ENCODE measurements around the gene NTSR1. TPM values are rescaled to one million over a fixed set of nuclear protein-coding genes. Genes with fewer than 3 reads are reported as not detected.

The NTSR1 gene
- polyA plus RNA-seq, 1 donor from 2014 or later: 0.05 TPM

DNA sequence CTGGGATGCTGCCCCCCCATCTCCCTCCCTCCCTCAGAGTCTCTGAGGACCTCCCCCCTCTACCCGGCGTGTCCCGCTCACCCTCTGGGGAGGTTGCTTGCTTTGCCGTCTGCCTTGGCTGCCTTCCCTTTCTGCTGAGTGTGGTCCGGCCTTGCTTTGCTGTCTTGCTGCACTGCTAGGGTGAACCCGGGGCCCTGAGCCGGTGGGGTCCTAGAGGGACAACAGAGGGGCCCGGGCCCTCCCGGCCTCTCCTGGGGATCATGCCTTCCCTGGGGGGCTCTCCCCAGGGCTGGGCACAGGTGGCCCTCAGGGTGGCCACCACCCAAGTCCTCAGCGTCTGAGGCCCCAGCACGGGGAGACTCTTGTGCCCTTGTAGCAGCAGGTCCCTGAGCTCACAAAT is 47.0 kb upstream of the NTSR1 start:
- Histone ChIP-seq H3K27ac (ENCODE audit: low read length) (no peak overlapping the region), H3K79me2 (replicated peaks; ENCODE audit: insufficient read depth, low read length) (no peaks in the 10 kb centered on the region), H3K27me3 (ENCODE audit: insufficient read depth, low read depth, low read length) (no peaks in the 10 kb centered on the region), H3K4me2 (ENCODE audit: low read length) (no peak overlapping the region), H3F3A (ENCODE audit: insufficient read depth, low read length, poor library complexity, severe bottlenecking) (no peaks in the 10 kb centered on the region), H3K36me3 (ENCODE audit: insufficient read depth, low read length) (no peaks in the 10 kb centered on the region), H4K20me1 (ENCODE audit: insufficient read depth) (no peaks in the 10 kb centered on the region), H3K9me3 (ENCODE audit: low read length) (no peaks in the 10 kb centered on the region), H2AFZ (ENCODE audit: low read depth, low read length) (no peak overlapping the region), H3K9me2 (ENCODE audit: insufficient read depth, low read length) (no peaks in the 10 kb centered on the region), H3K4me3 (ENCODE audit: low read length) (no peak overlapping the region), H3K9ac (ENCODE audit: low read length) (no peak overlapping the region)
- TF ChIP-seq EZH2 (IDR thresholded peaks at IDR 0.05; ENCODE audit: borderline replicate concordance, insufficient read depth, low read length, poor library complexity, severe bottlenecking): no peak
- TF ChIP-seq, protein P1, sequence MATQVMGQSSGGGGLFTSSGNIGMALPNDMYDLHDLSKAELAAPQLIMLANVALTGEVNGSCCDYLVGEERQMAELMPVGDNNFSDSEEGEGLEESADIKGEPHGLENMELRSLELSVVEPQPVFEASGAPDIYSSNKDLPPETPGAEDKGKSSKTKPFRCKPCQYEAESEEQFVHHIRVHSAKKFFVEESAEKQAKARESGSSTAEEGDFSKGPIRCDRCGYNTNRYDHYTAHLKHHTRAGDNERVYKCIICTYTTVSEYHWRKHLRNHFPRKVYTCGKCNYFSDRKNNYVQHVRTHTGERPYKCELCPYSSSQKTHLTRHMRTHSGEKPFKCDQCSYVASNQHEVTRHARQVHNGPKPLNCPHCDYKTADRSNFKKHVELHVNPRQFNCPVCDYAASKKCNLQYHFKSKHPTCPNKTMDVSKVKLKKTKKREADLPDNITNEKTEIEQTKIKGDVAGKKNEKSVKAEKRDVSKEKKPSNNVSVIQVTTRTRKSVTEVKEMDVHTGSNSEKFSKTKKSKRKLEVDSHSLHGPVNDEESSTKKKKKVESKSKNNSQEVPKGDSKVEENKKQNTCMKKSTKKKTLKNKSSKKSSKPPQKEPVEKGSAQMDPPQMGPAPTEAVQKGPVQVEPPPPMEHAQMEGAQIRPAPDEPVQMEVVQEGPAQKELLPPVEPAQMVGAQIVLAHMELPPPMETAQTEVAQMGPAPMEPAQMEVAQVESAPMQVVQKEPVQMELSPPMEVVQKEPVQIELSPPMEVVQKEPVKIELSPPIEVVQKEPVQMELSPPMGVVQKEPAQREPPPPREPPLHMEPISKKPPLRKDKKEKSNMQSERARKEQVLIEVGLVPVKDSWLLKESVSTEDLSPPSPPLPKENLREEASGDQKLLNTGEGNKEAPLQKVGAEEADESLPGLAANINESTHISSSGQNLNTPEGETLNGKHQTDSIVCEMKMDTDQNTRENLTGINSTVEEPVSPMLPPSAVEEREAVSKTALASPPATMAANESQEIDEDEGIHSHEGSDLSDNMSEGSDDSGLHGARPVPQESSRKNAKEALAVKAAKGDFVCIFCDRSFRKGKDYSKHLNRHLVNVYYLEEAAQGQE (IDR thresholded peaks at IDR 0.05; ENCODE audit: borderline replicate concordance): no peak
- TF ChIP-seq POLR2AphosphoS5 (IDR thresholded peaks at IDR 0.05): no peak
- TF ChIP-seq EP300 (conservative IDR thresholded peaks at IDR 0.05; ENCODE audit: poor library complexity, severe bottlenecking): no peak
- TF ChIP-seq RAD21 (conservative IDR thresholded peaks at IDR 0.05): no peak
- TF ChIP-seq TAF1 (IDR thresholded peaks at IDR 0.05; ENCODE audit: low read depth): no peak
- TF ChIP-seq MXI1 (conservative IDR thresholded peaks at IDR 0.05; ENCODE audit: poor library complexity, severe bottlenecking): no peak
- no peak for TF ChIP-seq CTCF (IDR thresholded peaks at IDR 0.05; ENCODE audit: poor library complexity, severe bottlenecking)
- TF ChIP-seq SMC3 (conservative IDR thresholded peaks at IDR 0.05; ENCODE audit: poor library complexity): no peak

DNA sequence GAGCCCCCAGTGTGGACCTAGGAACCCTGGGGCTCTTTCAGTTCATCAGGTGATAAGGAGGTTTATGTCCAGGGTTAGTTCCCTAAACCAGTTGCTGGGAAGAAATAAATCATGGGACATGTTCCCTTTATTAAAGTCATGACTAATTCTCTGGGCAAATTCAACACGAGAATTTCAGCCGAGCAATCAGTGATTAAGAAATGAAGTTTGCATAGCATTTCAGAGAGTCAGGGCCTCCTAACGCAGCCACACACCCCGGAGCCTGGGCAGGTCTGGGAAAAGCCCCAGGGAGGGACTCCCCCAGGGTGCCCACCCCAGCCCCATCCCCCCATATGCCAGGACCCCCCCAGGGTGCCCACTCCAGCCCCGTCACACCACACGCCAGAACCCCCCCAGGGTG is 46.2 kb upstream of the NTSR1 start:
- TF ChIP-seq SMC3 (conservative IDR thresholded peaks at IDR 0.05; ENCODE audit: poor library complexity) (no peak), POLR2AphosphoS5 (IDR thresholded peaks at IDR 0.05) (no peak)
- TF ChIP-seq, protein P1 (IDR thresholded peaks at IDR 0.05; ENCODE audit: borderline replicate concordance): no peak
- H3K4me3 ChIP-seq (ENCODE audit: low read length): no peak overlapping the region
- no peaks in the 10 kb centered on the region for H3K9me2 ChIP-seq (ENCODE audit: insufficient read depth, low read length)
- no peaks in the 10 kb centered on the region for H4K20me1 ChIP-seq (ENCODE audit: insufficient read depth)
- no peak overlapping the region for H3K27ac ChIP-seq (ENCODE audit: low read length)
- H3K79me2 ChIP-seq (replicated peaks; ENCODE audit: insufficient read depth, low read length): no peaks in the 10 kb centered on the region
- no peaks in the 10 kb centered on the region for H3F3A ChIP-seq (ENCODE audit: insufficient read depth, low read length, poor library complexity, severe bottlenecking)
- no peaks in the 10 kb centered on the region for H3K9me3 ChIP-seq (ENCODE audit: low read length)
- H3K9ac ChIP-seq (ENCODE audit: low read length): no peak overlapping the region
- H3K36me3 ChIP-seq (ENCODE audit: insufficient read depth, low read length): no peaks in the 10 kb centered on the region
- H2AFZ ChIP-seq (ENCODE audit: low read depth, low read length): no peak overlapping the region
- no peaks in the 10 kb centered on the region for H3K27me3 ChIP-seq (ENCODE audit: insufficient read depth, low read depth, low read length)
- no peak overlapping the region for H3K4me2 ChIP-seq (ENCODE audit: low read length)

Data from neural cell (in vitro differentiated cells).